Endometrial microvascular endothelial cells (primary cell): Measurements from ENCODE around the gene NOX3. TPM values are rescaled to one million over a fixed set of nuclear protein-coding genes. Genes with fewer than 3 reads are reported as not detected.

Source experiments
- in situ Hi-C: cut with HindIII; loops from 2 replicates; pipeline ENCODE4 v1.10.0; 2017; ENCODE audit warnings: low sequenced_read_pairs, low pct_unique_long_range_greater_than_20kb; ENCODE audit errors: inconsistent ontology term
- total RNA-seq: library from RNA; depleted of rRNA; stranded (reverse); fragments of >200 nt; gene quantifications from one replicate; pipeline ENCODE4 v1.2.3, GENCODE V29; 2015; ENCODE audit errors: inconsistent ontology term

NOX3 gene
- total RNA-seq, 1 donor from 2014 or later = not detected

- in situ Hi-C loops = no loop called here
Measured at GRCh38 chr6:155349956-155350355, 105.7 kb downstream of the NOX3 start.

GRCh38 chr6:155349129-155349528 is 106.5 kb downstream of the NOX3 start:
- in situ Hi-C loops = no loop called here

- in situ Hi-C loops = no loop called here
Measured at GRCh38 chr6:155347800-155348199, 107.8 kb downstream of the NOX3 start.

DNA sequence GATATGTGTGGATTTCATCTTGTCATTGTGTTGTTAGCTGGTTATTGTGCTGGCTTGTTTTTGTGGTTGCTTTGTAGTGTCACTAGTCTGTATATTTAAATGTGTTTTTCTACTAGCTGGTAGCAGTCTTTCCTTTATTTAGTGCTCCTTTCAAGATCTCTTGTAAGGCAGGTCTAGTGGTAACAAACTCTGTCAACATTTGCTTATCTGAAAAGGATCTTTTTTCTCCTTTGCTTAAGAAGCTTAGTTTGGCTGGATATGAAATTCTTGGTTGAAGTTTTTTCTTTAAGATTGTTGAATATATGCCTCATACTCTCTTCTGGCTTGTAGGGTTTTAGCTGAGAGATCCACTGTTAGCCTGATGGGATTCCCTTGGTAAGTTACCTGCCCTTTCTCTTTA is 108.7 kb downstream of the NOX3 start:
- in situ Hi-C loops = no loop called here

Other genes with a start within 250 kb of the NOX3 start
- gene CLDN20, start 191.8 kb downstream of the NOX3 start, total RNA-seq = not detected
- gene TFB1M, start 141.4 kb downstream of the NOX3 start, total RNA-seq = 26.1 TPM